K562 (cell line): ENCODE data around the gene EVA1B. TPM values are rescaled to one million over a fixed set of nuclear protein-coding genes. Genes with fewer than 3 reads are reported as not detected.
A peak's percentile ranks its signal among the peaks of the same experiment; 100 is the strongest.

ENCODE experiments used
- L3MBTL2 ChIP-seq: fragments of 450-650 bp; IDR thresholded peaks from 2 replicates; pipeline ENCODE4 v1.6.1; 2016; ENCODE audit warnings: mild to moderate bottlenecking, moderate library complexity
- polyA plus RNA-seq, 8 experiments: library from polyadenylated mRNA; depleted of rRNA in 4 of 8; stranded (reverse) in 5 of 8; unstranded in 3 of 8; fragments of >200 nt; fragmentation: Nextera tagmentation in 2 of 8; fragmentation: Illumina TruSeq in 1 of 8; extraction: Ambion mirVana in 2 of 8; extraction: Trizol in 1 of 8; gene quantifications; 2 replicates each; pipeline versions ENCODE4 v1.2.1 to v1.2.3, GENCODE V29; 2011 to 2014; ENCODE audit warnings: inconsistent platforms in 1 of 8, missing spikeins in 1 of 8
- total RNA-seq, 7 experiments: library from RNA; depleted of rRNA in 6 of 7; stranded (reverse); fragments of >200 nt in 6 of 7; fragmentation: Illumina TruSeq in 2 of 7; extraction: Trizol in 2 of 7; gene quantifications; 2 replicates each; pipeline versions ENCODE4 v1.2.1 to v1.2.3, GENCODE V29; 2011 to 2021; ENCODE audit warnings: low replicate concordance in 1 of 7

EVA1B gene
- total and polyA plus RNA-seq, 9 of the 15 experiments (the other 6 are each of a cell fraction or from before 2014, with no cell fraction given), result 0.08 to 65.7 (median 2.4) TPM

DNA sequence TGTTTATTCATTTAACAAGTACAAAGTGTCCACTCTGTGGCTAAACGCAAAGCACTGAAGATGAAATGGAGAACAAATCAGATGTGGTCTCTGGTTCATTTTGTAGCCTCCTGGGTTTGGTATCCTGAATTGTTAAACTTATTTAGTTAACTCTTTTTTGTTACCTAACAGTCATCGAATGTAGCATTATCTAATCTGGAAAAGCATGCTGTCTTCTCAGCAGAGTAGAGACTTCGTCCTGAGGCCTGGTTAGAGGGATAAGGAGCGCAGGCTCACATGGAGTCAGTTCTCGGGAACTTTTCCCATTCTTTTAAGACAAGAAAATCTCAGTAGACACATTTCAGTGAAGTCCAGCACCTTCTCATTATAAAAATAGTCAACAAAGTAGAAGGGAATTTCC lies 50.4 kb downstream of the EVA1B start (continued):
- peak; percentile 88 for TF ChIP-seq L3MBTL2

Other genes with a start within 250 kb of the EVA1B start
Only the 7 nearest of the 12 such genes appear.
- 67.9 and 70.5 TPM in 2 replicates for gene THRAP3, start 99.2 kb downstream of the EVA1B start, total RNA-seq (2014; rRNA removed)
- 100 and 118 TPM in 2 replicates for gene THRAP3, start 99.2 kb downstream of the EVA1B start, total RNA-seq (2014; rRNA removed; fragmentation: Illumina TruSeq; extraction: Trizol)
- gene THRAP3, start 99.2 kb downstream of the EVA1B start, total RNA-seq (2015; rRNA removed; fragmentation: Illumina TruSeq; extraction: Trizol), result 125 and 128 TPM in 2 replicates
- gene THRAP3, start 99.2 kb downstream of the EVA1B start, total RNA-seq (2021), result 107 and 123 TPM in 2 replicates
- 101 and 113 TPM in 2 replicates for gene THRAP3, start 99.2 kb downstream of the EVA1B start, polyA plus RNA-seq (2011; rRNA removed)
- 133 TPM in 2 replicates for gene THRAP3, start 99.2 kb downstream of the EVA1B start, polyA plus RNA-seq (2014; fragmentation: Illumina TruSeq; extraction: Trizol)
- 100 to 1,000 TPM in 1 of 2 experiments, 10 to 100 TPM in 1; 66.2 to 135 TPM for gene THRAP3, start 99.2 kb downstream of the EVA1B start, polyA plus RNA-seq (2014; fragmentation: Nextera tagmentation; extraction: Ambion mirVana)
- 76.9 and 99.0 TPM in 2 replicates for gene THRAP3, start 99.2 kb downstream of the EVA1B start, polyA plus RNA-seq (2014; rRNA removed)
- gene SH3D21, start 17.3 kb downstream of the EVA1B start, total RNA-seq (2014; rRNA removed), result 1.4 and 3.0 TPM in 2 replicates
- 0.89 and 1.1 TPM in 2 replicates for gene SH3D21, start 17.3 kb downstream of the EVA1B start, total RNA-seq (2014; rRNA removed; fragmentation: Illumina TruSeq; extraction: Trizol)
- gene SH3D21, start 17.3 kb downstream of the EVA1B start, total RNA-seq (2015; rRNA removed; fragmentation: Illumina TruSeq; extraction: Trizol), result 1.7 and 1.8 TPM in 2 replicates
- gene SH3D21, start 17.3 kb downstream of the EVA1B start, total RNA-seq (2021), result 3.0 and 4.3 TPM in 2 replicates
- gene SH3D21, start 17.3 kb downstream of the EVA1B start, polyA plus RNA-seq (2011; rRNA removed), result 2.7 and 5.6 TPM in 2 replicates
- 3.0 and 4.5 TPM in 2 replicates for gene SH3D21, start 17.3 kb downstream of the EVA1B start, polyA plus RNA-seq (2014; fragmentation: Illumina TruSeq; extraction: Trizol)
- under 1 TPM; 0.01 to 0.07 TPM for gene SH3D21, start 17.3 kb downstream of the EVA1B start, polyA plus RNA-seq (2014; fragmentation: Nextera tagmentation; extraction: Ambion mirVana)
- 3.3 and 4.7 TPM in 2 replicates for gene SH3D21, start 17.3 kb downstream of the EVA1B start, polyA plus RNA-seq (2014; rRNA removed)
- 39.1 and 55.1 TPM in 2 replicates for gene STK40, start 62.3 kb upstream of the EVA1B start, total RNA-seq (2014; rRNA removed)
- 18.5 and 22.8 TPM in 2 replicates for gene STK40, start 62.3 kb upstream of the EVA1B start, total RNA-seq (2014; rRNA removed; fragmentation: Illumina TruSeq; extraction: Trizol)
- gene STK40, start 62.3 kb upstream of the EVA1B start, total RNA-seq (2015; rRNA removed; fragmentation: Illumina TruSeq; extraction: Trizol), result 27.1 and 27.6 TPM in 2 replicates
- gene STK40, start 62.3 kb upstream of the EVA1B start, total RNA-seq (2021), result 90.1 and 94.3 TPM in 2 replicates
- 57.8 and 73.8 TPM in 2 replicates for gene STK40, start 62.3 kb upstream of the EVA1B start, polyA plus RNA-seq (2011; rRNA removed)
- 62.9 and 78.0 TPM in 2 replicates for gene STK40, start 62.3 kb upstream of the EVA1B start, polyA plus RNA-seq (2014; fragmentation: Illumina TruSeq; extraction: Trizol)
- gene STK40, start 62.3 kb upstream of the EVA1B start, polyA plus RNA-seq (2014; fragmentation: Nextera tagmentation; extraction: Ambion mirVana), result 1 to 10 TPM in 1 of 2 experiments, under 1 TPM in 1; 0.69 to 1.7 TPM
- 59.0 and 63.1 TPM in 2 replicates for gene STK40, start 62.3 kb upstream of the EVA1B start, polyA plus RNA-seq (2014; rRNA removed)
- gene LSM10, start 74.3 kb upstream of the EVA1B start, total RNA-seq (2014; rRNA removed), result 68.9 and 94.6 TPM in 2 replicates
- 9.8 and 13.2 TPM in 2 replicates for gene LSM10, start 74.3 kb upstream of the EVA1B start, total RNA-seq (2014; rRNA removed; fragmentation: Illumina TruSeq; extraction: Trizol)
- 21.8 and 23.3 TPM in 2 replicates for gene LSM10, start 74.3 kb upstream of the EVA1B start, total RNA-seq (2015; rRNA removed; fragmentation: Illumina TruSeq; extraction: Trizol)
- gene LSM10, start 74.3 kb upstream of the EVA1B start, total RNA-seq (2021), result 85.7 and 88.0 TPM in 2 replicates
- gene LSM10, start 74.3 kb upstream of the EVA1B start, polyA plus RNA-seq (2011; rRNA removed), result 91.4 and 95.2 TPM in 2 replicates
- gene LSM10, start 74.3 kb upstream of the EVA1B start, polyA plus RNA-seq (2014; fragmentation: Illumina TruSeq; extraction: Trizol), result 122 and 153 TPM in 2 replicates
- 10 to 100 TPM; 34.8 to 56.9 TPM for gene LSM10, start 74.3 kb upstream of the EVA1B start, polyA plus RNA-seq (2014; fragmentation: Nextera tagmentation; extraction: Ambion mirVana)
- 146 and 168 TPM in 2 replicates for gene LSM10, start 74.3 kb upstream of the EVA1B start, polyA plus RNA-seq (2014; rRNA removed)
- gene OSCP1, start 126.8 kb upstream of the EVA1B start, total RNA-seq (2014; rRNA removed), result 0.36 TPM in 1 of 2 replicates, not detected in the other
- not detected in 2 replicates for gene OSCP1, start 126.8 kb upstream of the EVA1B start, total RNA-seq (2014; rRNA removed; fragmentation: Illumina TruSeq; extraction: Trizol)
- gene OSCP1, start 126.8 kb upstream of the EVA1B start, total RNA-seq (2015; rRNA removed; fragmentation: Illumina TruSeq; extraction: Trizol), result 0.40 TPM in 1 of 2 replicates, not detected in the other
- not detected in 2 replicates for gene OSCP1, start 126.8 kb upstream of the EVA1B start, total RNA-seq (2021)
- gene OSCP1, start 126.8 kb upstream of the EVA1B start, polyA plus RNA-seq (2011; rRNA removed), result 0.12 and 0.15 TPM in 2 replicates
- gene OSCP1, start 126.8 kb upstream of the EVA1B start, polyA plus RNA-seq (2014; fragmentation: Illumina TruSeq; extraction: Trizol), result 0.22 and 0.30 TPM in 2 replicates
- gene OSCP1, start 126.8 kb upstream of the EVA1B start, polyA plus RNA-seq (2014; fragmentation: Nextera tagmentation; extraction: Ambion mirVana), result not detected
- not detected in 2 replicates for gene OSCP1, start 126.8 kb upstream of the EVA1B start, polyA plus RNA-seq (2014; rRNA removed)
- gene MRPS15, start 140.7 kb upstream of the EVA1B start, total RNA-seq (2014; rRNA removed), result 209 and 251 TPM in 2 replicates
- 156 and 166 TPM in 2 replicates for gene MRPS15, start 140.7 kb upstream of the EVA1B start, total RNA-seq (2014; rRNA removed; fragmentation: Illumina TruSeq; extraction: Trizol)
- gene MRPS15, start 140.7 kb upstream of the EVA1B start, total RNA-seq (2015; rRNA removed; fragmentation: Illumina TruSeq; extraction: Trizol), result 148 and 156 TPM in 2 replicates
- gene MRPS15, start 140.7 kb upstream of the EVA1B start, total RNA-seq (2021), result 144 and 164 TPM in 2 replicates
- gene MRPS15, start 140.7 kb upstream of the EVA1B start, polyA plus RNA-seq (2011; rRNA removed), result 119 and 149 TPM in 2 replicates
- 223 and 237 TPM in 2 replicates for gene MRPS15, start 140.7 kb upstream of the EVA1B start, polyA plus RNA-seq (2014; fragmentation: Illumina TruSeq; extraction: Trizol)
- 100 to 1,000 TPM in 1 of 2 experiments, 10 to 100 TPM in 1; 62.9 to 107 TPM for gene MRPS15, start 140.7 kb upstream of the EVA1B start, polyA plus RNA-seq (2014; fragmentation: Nextera tagmentation; extraction: Ambion mirVana)
- gene MRPS15, start 140.7 kb upstream of the EVA1B start, polyA plus RNA-seq (2014; rRNA removed), result 250 and 286 TPM in 2 replicates
- 0.32 and 0.78 TPM in 2 replicates for gene CSF3R, start 159.3 kb upstream of the EVA1B start, total RNA-seq (2014; rRNA removed)
- 0.03 and 0.22 TPM in 2 replicates for gene CSF3R, start 159.3 kb upstream of the EVA1B start, total RNA-seq (2014; rRNA removed; fragmentation: Illumina TruSeq; extraction: Trizol)
- gene CSF3R, start 159.3 kb upstream of the EVA1B start, total RNA-seq (2015; rRNA removed; fragmentation: Illumina TruSeq; extraction: Trizol), result 0.54 and 0.79 TPM in 2 replicates
- gene CSF3R, start 159.3 kb upstream of the EVA1B start, total RNA-seq (2021), result 0.25 and 0.71 TPM in 2 replicates
- gene CSF3R, start 159.3 kb upstream of the EVA1B start, polyA plus RNA-seq (2011; rRNA removed), result 0.21 and 0.57 TPM in 2 replicates
- gene CSF3R, start 159.3 kb upstream of the EVA1B start, polyA plus RNA-seq (2014; fragmentation: Illumina TruSeq; extraction: Trizol), result 0.40 and 0.48 TPM in 2 replicates
- gene CSF3R, start 159.3 kb upstream of the EVA1B start, polyA plus RNA-seq (2014; fragmentation: Nextera tagmentation; extraction: Ambion mirVana), result under 1 TPM in 1 of 2 experiments, not detected in 1; 0.21 TPM
- gene CSF3R, start 159.3 kb upstream of the EVA1B start, polyA plus RNA-seq (2014; rRNA removed), result 0.50 and 0.86 TPM in 2 replicates